Stimulated activated CD4-positive, alpha-beta T cell treated with anti-CD3 and anti-CD28 coated beads, Interleukin-4, amount 100 ng/mL, for 24 hours (primary cell): ENCODE results near the gene KCNK7.

Source experiments
- DNase-seq: peaks from one replicate; pipeline ENCODE4 v3.0.0-alpha.2; 2020

Gene KCNK7

DNA sequence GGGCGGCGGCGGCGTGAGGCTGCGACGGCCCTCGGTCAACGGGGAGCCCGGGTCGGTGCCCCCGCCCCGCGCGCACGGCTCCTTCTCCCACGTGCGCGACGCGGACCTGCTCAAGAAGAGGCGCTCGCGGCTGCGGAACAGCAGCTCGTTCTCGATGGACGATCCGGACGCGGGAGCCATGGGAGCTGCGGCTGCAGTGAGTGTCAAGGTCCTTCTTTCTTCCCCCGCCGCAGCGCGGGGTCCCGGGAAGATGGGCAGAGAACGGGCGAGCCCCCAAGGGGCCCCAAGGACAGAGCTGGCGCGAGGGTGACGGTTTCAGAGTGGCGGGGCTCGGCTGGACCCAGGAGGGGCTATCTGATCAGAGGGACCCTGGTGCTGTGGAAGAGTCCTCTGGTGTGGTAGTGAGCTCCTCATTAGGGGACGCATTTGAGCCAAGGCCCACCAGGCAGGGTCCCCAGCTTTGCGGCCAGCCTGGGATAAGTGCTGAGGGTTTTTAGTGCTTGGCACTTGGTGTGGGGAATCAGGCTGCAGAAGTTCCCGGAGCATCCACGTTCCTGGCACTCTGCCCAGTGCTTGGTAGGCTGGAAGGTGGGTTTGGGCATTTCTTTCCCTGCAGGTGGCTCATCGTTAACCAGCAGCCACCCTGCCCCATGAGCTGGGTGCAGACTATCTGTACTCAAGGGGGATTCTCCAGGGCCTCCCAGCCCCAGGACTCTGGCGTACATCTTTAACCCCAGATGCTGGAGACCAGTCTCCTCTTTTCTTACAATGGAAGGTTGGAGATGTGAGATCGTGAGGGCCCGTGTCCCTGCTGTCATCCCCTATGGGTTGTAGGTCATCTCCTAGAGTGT, 10.0 kb downstream of the KCNK7 start:
- no peak for DNase-seq

DNA sequence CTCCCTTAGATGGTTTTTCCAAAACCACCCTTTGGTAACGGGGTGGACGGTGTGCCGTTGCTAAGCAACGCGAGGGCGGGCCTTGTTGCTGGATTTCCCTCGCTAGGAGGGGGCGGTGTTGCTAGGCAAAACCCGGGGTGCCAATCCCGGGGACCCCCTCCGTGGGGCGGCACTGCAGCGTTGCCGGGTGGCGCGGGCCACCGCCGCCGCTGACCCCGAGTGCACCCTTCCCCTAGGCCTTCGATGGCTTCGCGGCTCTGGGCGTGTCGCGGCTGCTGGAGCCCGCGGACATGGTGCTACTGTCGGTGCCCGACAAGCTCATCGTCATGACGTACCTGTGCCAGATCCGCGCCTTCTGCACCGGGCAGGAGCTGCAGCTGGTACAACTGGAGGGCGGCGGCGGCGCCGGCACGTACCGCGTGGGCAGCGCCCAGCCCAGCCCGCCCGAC, 10.9 kb downstream of the KCNK7 start:
- no peak for DNase-seq

DNA sequence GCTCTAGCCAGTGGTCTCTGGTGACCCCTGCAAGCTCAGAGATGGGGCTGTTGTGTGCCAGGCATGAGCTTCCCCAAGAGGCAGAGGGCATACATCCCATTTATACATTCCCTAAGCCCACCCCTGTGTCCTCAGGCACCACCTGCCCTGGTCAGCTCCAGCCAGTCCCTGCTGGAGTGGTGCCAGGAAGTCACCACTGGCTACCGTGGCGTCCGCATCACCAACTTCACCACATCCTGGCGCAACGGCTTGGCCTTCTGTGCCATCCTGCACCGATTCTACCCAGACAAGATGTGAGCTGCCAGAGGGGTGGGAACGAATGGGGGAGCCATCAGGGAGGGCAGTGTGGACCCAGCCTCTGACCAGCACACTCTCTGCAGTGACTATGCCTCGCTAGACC, 11.5 kb downstream of the KCNK7 start:
- DNase-seq = no peak

DNA sequence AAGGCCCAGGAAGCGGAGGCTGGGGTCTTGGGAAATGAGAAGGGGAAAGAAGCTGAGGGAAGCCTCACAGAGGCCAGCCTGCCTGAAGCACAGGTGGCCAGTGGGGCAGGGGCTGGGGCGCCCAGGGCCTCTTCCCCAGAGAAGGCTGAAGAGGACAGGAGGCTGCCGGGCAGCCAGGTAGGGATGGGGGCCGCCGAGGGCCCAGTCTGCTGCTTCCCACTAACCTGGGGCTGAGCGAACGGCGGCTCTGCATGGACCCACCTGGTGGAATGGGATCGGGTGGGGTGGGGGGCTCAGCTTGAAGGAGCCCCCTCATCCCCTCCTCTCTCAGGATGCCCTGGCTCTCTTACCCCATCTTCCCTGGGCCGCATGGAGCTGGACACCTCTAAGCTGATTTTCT, 12.0 kb downstream of the KCNK7 start:
- no peak for DNase-seq

DNA sequence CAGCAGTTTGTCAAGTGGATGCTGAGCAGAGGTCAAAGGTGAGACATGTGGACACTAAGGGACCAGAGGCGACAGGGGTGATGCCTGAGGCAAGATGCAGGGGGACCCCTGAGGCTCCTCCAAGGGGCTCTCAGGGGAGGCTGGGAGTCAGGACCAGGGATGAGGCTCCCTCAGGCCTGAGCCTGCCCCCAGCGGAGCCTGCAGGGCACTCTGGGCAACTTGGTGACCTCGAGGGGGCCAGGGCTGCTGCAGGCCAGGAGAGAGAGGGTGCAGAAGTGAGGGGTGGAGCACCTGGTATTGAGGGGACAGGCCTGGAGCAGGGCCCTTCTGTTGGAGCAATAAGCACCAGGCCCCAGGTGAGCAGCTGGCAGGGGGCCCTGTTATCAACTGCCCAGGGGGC, 13.7 kb downstream of the KCNK7 start:
- no peak for DNase-seq

DNA sequence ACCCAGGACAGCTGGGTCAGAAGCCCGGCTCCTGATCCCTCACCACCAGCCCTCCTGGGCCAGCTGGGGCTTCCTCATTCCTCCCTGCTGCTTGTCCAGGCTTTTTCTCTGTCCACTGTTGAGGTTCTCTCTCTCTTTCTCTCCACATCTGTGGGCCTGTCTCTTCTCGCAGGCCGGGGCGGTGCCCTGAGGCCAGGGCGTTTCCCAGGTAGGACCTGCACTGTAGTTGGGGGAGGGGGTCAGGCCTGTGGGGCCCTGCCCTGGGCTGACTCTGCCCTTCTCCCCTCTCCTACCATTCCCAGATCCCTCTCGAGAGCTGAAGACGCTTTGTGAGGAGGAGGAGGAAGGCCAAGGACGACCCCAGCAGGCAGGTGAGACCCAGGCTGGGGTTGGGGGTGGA, 14.8 kb downstream of the KCNK7 start:
- no peak for DNase-seq

GRCh38 chr11:65580031-65580692, 15.4 kb downstream of the KCNK7 start:
- DNase-seq = no peak

DNA sequence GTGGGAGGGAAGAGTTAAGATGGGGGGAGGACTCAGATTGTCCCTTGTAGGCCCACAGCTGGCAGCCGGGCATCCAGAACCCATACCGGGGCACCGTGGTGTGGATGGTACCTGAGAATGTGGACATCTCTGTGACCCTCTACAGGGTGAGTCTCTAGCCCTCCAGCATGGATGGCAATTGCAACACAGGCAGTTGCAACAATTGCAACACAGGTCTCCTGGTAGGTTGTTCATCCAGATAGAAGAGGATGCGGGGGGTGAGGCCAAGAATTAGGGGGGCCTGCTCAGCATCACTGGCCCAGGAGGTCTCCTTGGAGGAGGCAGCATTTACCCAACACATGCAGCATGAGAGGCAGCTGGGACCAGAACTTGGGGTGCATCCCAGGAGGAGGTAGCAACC, 16.3 kb downstream of the KCNK7 start:
- no peak for DNase-seq

GRCh38 chr11:65578667-65579066, 16.9 kb downstream of the KCNK7 start:
- no peak for DNase-seq

DNA sequence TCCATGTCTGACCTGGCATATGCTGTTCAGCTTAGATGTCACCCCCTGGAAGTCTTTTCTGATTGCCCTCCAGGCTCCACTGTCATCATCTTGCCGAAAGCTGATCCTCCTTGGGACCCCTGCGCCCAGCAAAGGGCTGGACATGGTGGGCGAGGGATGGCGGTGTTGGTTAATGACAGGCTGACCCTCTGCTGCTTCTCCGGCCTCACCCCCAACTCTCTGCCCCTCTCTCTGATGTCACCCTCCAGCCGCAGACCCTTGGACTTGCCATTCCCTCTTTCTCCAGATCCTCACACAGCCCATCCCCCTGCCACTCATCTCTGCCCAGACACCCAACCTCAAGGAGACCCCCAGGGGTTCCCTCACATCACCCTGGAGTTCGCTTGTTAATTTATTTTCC, 17.5 kb downstream of the KCNK7 start:
- no peak for DNase-seq

GRCh38 chr11:65577756-65578109, 17.9 kb downstream of the KCNK7 start:
- DNase-seq = no peak

DNA sequence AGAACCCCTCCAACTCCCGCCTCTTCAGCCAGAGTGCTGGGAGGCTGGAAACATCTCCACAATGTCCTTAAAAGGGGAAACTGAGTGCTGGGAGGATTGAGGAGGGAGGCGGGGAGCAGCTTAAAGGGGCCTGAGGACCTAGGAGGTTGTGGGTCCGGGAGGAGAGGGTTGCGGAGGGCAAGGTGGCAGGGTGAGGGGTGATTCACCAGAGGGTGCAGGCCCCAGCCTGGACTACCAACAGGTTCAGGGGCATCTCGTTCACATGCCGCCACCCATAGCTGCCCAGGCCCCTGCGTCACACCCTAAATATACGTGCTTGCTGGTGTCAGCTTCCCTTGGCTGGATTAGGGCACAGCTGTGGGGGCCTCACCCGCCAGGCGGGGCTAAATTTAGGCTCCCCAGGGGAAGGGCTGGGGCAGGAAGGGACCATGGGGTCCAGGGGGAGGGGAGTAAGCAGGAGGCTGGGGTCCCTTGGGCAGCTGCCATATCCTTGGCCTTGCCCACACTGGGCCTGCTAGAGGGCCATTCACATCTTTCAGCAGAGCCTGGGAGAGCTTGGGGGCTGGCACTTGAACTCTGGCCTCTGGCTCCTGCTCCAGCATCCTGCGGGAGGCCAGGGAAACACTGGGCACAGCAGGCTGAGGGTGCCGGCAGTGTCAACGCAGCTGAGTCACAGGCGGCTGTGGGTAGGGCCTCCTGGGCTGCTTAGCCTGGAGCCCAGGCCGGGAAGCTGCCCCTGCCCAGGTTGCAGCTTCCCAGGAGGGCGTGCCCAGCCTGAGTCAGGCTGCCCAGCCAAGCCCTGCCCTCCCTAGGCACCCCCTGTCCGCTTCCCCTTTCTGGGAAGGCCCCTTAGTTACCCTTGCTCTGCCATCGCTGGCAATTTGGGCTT, 18.5 kb downstream of the KCNK7 start:
- DNase-seq = peak; percentile 46

DNA sequence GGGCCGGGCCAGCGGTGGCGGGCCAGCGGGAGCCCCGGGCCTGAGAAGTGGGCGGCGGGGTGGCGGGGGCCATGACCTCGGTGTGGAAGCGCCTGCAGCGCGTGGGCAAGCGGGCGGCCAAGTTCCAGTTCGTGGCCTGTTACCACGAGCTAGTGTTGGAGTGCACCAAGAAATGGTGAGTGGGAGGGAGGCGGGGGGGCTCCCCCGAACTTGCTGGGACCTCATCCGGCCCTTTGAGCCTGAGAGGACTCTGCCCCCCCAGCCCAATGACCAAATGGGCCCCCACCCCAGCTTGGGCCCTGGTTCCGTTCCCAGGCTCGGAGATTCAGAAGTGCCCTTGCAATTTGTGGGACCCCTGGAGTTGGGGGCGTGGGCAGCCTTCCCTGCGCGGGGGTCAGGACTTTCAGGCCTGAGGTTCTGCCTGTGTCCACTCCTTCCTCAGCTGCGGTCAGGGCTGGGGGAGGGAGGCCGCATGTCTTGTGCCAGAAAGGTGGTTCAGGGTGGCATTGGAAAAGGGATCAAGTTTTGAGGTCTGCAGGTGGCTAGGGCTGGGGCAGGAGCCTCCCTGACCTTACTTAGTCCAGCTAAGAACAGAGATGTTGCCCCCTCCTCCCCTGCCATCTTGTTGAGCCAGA, 19.3 kb downstream of the KCNK7 start:
- no peak for DNase-seq

- peak; percentile 68 for DNase-seq
Measured at GRCh38 chr11:65575568-65576231, 19.9 kb downstream of the KCNK7 start, which contains the start of gene EHBP1L1. Gene EHBP1L1 (plus strand): TSS chr11:65576053. CDS start chr11:65576303, 250 bp downstream.

DNA sequence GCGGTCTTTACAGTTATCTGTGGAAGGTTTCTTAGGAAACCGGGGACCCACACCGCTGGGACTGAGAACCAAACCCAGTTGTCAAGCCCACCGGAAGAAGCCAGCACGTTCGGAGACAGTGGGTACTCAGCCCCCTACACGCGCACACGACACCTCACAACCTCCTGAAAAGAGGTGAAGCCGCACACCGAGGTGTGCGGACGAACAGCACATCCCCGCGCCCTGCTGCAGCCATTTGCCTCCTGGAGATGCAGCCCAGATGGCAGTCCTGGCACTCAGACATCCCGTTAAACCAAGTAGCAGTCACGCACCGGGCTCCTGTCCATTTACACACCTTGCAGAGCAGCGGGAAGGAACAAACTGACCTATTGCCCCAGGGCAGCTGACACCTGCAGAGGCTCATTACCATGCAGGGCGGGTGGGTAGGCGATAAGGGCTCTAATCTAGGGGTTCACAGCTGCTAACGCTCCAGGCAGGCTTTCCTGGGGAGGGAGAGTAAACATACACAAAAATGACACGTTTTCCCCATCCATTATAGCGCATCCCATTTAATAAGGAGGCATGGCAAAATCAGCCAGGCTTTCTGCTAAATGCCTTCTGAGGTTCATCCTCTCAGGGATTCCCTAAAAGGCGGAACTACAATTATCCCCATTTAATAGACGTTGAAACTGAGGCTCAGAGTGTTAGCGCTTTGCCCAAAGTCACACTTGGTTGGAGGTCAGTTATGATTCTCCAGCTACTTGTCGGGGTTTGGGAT, 20.6 kb downstream of the KCNK7 start:
- DNase-seq = no peak

GRCh38 chr11:65574109-65574810, 21.3 kb downstream of the KCNK7 start:
- DNase-seq = peak; percentile 86

DNA sequence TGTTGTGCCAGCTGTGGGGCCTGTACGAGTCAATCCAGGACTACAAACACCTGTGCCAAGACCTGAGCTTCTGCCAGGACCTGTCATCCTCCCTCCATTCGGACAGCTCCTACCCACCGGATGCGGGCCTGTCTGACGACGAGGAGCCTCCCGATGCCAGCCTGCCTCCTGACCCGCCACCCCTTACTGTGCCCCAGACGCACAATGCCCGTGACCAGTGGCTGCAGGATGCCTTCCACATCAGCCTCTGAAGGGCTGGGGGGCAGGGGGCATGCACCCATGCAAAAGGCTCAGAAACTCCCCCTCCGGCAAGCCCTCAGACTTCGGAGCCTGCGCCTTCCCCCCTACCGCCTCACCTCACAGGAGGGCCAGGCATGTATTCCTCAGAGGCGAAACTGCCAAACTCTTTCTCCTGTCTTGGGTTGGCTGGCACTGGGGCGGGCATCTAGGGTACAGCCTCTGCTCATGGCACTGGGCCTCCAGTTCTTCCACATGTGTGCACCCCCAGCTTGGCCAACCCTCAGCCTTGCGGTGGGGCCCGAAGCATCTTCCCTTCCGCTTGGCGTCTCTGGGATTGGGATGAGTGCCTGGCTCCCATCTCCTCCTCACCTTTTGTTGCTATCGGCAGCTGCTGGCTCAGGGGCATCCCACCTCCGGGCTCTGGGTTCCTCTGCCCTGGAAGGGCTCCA, 22.1 kb downstream of the KCNK7 start:
- DNase-seq = no peak

- peak; percentile 89 for DNase-seq
Measured at GRCh38 chr11:65572356-65573051, 23.1 kb downstream of the KCNK7 start, which contains the start of gene FAM89B. Gene FAM89B (plus strand): TSS chr11:65572538. CDS start chr11:65572670, 132 bp downstream.

DNA sequence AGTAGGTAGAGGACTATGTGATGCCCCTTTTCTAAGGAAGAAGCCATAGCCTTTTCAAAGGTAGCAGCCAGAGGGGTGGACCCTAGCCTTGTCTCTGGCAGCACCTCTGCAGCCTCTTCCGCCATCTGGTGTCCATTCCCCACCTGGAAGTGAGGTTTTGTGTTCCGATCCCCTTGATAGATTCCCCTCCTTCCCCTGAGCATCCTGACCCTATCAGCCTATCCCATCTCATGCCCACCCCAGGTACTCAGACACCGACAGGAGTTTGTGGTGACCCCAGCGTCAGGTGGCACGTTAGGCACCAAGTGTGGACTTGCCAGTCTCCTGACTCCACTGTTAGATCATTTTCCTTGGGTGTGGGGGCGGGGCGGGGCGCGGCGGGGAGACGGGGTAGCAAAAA, 23.7 kb downstream of the KCNK7 start:
- DNase-seq = no peak
